HG02759 (cell line): Measurements from ENCODE around the gene PPP3CA.
"Not testable (repeated sequence)": the region's sequence is repeated elsewhere in the genome, so short reads cannot be mapped to it uniquely, and the experiment has no call there.

Source experiments
- ATAC-seq: cut with Tn5 transposase; IDR thresholded peaks from one replicate; pipeline ENCODE4 v1.9.1; 2021; ENCODE audit warnings: mild to moderate bottlenecking, moderate library complexity; ENCODE audit not compliant: unreplicated experiment

The PPP3CA gene

DNA sequence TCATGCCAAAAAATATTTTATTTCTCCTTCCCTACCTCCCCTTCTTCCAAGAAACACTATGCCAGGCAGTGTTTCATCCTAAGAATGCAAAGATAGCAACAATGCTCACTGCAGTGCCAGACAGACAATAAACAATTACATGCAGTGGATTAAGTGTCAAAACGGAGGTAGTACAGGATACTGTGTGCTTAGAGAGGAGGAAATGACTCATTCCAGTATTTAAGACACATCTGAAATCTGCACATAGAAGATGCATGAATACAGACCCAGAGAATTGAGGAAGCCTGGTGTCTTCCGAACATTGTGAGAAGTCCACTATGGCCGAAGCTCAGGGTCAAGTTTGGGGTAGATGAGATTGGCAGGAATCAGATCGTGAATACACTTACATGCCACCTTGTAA lies 326.4 kb downstream of the PPP3CA start:
- ATAC-seq = peak; percentile 55

DNA sequence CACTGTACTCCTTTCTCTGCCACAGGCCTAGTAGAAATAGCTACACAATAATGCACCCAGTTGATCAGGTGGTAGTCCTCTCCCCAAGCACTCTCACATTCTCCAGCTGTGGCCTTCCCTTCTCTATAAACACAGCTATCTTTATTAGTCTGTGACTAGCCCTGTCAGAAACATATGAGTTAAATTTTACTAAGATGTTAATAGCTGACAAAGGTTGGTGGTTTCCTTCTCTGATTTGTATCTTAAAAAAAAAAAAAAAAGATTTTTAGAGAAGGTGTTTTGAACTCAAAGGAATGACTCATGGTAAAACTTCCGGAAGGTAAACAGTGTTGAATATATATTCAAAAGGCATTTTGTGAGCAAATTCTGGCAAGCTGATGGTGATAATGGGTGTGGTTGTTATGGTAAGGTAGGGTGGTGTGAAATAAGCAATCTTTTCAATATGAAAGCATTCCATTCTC lies 327.4 kb downstream of the PPP3CA start:
- peak; percentile 68 for ATAC-seq

DNA sequence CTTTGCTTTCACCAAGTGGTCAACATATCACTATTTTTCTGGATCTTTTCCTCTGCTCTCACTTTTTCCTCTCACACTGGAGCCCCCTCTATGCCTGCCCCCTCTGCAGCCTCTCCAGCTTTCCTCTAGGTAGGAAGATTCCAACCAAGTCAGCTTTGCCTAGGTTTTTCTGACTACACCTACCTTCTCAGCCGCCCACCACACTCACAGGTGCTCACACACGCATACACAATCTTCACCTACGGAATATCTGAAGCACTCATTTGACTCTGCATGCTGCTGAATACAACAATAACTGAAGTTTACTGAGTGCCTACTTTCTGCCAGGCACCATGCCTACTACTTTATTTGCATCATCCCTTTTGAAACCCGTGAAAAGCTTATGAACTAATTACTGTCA lies 328.0 kb downstream of the PPP3CA start:
- no peak for ATAC-seq

DNA sequence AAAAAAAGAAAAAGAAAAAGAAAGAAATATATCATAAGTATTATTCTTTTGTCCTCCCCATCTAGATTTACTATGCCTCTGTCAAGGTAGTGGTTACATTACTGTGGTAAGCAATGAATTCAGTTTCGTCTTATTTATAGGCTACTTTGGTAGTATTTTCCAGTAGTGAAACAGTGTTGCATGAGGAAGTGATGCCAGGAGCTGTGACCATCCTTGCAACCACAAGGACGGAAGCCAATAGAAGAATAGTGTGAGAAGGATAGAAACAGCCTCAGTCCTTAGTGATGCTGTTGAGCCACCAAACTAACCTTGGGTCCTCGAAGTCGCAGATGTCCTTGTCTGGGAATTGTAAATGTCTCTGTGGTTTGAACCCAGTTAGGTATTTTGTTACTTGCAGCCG lies 328.5 kb downstream of the PPP3CA start:
- peak; percentile 61 for ATAC-seq

DNA sequence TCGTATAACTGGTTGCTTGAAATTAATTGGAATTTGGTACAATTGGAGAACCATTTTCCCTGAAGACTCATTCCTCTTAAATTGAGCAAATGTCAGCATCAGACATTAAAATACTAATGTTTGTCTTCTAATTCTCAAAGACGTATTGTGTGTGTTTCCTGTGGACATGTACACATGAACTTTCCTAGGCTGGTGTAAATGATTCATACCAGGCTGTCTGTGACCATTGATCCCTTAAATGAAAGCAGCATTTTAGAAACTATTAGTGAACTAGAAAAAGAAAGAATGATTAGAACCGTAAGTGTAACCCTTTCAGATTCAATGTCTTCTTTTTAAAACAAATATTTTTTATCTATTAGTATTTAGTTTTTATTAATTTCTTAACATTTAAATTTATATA lies 332.9 kb downstream of the PPP3CA start:
- ATAC-seq = peak; percentile 46

DNA sequence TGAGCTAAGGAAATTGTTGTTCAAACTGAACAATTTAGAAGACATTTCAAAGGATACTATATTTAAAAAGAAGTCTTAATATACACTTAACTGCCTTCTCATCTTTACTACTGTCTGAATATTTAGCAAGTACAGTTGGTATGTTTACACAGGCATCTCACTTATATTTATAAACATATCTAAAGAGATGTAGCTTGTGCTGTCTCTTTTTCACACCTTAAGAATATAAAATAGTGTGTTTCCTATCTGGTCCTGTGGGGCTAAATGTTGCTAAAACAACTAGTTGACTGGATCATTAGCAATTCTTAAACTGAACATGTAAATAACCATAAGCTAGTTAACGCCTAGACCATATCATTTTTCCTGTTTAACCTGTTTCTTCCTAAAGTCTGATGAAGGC lies 336.3 kb downstream of the PPP3CA start:
- ATAC-seq = no peak

DNA sequence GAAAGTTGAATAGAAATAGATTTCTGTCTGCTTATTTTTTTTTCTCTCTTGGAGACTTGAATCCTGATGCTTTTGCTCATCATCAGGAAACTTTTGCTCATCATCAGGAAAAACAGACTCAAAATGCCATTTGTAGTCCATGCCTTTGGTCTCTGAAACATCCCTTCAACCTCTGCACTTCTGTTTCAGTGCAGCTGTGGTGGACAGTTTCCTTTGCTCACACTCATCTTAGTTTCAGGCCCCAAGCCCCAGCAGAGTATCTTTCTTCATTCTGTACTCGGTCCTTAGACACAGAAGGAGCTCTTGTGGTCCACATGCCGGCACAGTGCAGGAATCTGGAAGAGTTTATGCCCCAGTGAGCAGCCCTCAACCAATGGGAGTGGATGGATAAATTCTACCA lies 337.9 kb downstream of the PPP3CA start:
- ATAC-seq = peak; percentile 55

DNA sequence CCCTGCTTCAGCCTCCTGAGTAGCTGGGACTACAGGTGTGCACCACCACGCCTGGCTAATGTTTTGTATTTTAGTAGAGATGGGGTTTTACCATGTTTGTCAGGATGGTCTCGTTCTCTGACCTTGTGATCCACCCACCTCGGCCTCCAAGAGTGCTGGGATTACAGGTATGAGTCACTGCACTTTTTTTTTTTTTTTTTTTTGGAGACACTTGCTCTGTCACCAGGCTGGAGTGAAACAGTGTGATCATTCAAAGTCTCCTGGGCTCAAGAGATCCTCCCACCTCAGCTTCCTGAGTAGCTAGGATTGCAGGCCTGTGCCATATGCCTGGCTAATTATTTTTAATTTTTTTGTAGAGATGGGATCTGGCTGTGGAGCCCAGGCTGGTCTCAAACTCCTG lies 338.8 kb downstream of the PPP3CA start:
- no peak for ATAC-seq

DNA sequence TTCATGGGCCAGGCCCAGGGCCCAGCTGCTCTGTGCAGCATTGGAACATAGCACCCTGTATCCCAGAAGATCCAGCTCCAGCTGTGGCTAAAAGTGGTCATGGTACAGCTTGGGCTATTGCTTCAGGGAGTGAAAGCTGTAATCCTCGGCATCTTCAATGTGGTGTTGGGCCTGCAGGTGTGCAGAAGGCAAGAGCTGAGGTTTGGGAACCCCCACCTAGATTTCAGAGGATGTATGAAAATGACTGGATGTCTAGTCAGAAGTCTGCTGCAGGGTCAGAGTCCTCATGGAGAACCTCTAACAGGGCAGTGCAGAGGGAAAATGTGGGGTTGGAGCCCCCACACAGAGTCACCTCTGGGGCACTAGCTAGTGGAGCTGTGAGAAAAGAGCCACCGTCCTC lies 341.7 kb downstream of the PPP3CA start:
- peak; percentile 56 for ATAC-seq

DNA sequence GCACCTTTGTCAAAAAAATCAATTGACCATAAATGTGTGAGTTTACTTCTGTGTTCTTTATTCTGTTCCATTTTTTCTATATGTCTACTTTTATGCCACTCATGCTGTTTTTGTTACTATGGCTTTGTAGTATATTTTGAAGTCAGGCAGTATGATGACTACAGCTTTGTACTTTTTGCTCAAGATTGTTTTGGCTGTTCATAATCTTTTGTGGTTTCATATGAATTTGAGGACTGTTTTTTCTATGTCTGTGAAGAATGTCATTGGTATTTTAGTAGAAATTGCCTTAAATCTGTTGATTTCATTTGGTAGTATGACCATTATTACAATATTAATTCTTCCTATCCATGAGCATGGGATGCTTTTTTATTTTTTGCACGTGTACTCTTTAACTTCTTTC lies 346.8 kb downstream of the PPP3CA start:
- ATAC-seq = no peak

DNA sequence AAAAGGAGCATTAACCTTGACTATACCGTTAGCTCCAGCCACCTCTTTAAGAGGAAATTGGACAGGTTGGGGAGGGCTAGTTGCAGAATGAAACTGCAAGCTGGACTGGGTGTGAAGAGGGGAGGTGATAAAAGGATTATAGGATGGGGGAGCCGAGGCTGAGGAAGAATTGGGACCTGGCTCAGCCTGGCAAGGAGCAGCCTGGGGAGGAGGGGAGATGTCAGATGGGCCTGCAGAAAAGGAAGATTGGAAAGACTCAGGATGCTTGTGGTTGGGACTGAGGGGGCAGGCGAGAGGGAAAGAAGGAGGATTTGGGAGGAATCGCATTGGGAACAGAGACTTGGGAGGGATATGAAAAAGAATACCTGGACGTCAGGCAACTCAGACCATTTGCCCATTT lies 351.7 kb downstream of the PPP3CA start:
- ATAC-seq = no peak

DNA sequence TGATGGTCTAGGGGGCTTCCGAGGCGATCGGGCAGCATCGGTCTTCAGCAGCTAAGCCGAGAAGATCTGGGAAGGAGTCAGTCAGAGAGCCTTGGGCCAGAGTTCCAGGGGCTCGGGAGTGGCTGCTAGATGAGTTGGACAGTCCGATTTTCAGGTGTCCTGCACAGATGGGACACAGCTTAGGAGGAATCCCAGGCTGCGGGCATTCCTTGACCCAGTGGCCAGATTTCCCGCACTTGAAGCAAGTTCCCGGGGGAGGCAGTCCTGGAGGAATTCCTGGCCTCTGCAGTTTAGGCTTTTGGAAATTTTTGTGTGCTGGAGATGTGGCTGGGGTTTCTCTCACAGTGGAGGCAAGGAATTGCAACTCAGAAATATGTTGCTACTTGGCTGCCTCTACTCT lies 352.3 kb downstream of the PPP3CA start:
- not testable (repeated sequence) for ATAC-seq

DNA sequence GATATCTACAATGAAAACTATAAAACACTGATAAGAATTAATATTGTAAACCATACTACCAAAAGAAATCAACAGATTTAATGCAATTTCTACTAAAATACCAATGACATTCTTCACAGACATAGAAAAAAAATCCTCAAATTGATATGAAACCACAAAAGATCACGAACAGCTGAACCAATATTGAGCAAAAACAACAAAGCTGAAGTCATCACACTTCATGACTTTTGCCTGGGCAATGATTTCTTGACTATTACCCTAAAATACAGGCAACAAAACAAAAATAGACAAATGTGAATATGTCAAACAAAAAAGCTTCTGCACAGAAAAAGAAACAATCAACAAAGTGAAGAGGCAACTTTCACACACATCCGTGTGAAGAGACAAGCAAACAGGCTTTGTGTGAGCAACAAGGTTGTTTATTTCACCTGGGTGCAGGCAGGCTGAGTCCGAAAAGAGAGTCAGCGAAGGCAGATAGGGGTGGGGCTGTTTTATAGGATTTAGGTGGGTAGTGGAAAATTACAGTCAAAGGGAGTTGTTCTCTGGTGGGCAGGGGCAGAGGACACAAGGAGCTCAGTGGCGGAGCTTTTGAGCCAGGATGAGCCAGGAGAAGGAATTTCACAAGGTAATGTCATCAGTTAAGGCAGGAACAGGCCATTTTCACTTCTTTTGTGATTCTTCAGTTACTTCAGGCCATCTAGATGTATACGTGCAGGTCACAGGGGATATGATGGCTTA lies 355.8 kb downstream of the PPP3CA start:
- not testable (repeated sequence) for ATAC-seq

DNA sequence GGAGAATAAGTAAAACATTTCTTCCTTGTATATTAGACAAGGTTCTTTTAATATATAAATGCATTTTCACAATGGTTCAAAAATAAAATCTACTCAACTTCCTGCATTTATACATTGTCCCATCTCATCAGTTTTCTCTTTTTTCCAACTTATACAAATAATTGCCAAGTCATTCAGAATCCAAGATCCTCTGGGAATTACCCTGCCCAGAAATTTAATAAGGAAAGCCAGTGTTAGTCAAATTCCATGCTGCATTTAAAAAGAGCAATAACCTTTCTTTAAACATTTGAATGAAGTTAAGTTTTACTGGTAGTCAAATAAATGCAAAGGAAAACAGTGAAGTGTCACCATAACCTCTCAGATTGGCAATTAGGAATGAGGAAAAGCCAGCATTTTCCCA lies 357.9 kb downstream of the PPP3CA start:
- ATAC-seq = no peak

DNA sequence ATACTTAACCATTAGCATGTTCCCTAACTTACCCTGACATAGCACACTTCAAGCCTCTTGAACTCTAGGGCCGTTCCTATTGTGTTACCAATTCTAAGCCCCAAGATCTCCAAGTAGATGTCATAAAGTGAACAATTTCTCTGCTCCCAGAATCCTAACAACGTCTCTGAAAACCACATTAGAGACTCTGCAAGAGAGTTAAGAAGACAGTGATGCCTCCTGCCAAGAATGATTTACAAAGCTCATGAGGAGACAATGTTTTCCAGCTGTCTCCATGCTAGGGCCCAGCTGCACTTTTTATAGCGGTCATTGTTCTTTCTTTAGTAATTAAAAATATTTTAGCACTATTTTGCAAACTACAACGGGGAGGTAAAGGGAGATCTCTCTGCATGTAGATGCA lies 358.4 kb downstream of the PPP3CA start:
- no peak for ATAC-seq

DNA sequence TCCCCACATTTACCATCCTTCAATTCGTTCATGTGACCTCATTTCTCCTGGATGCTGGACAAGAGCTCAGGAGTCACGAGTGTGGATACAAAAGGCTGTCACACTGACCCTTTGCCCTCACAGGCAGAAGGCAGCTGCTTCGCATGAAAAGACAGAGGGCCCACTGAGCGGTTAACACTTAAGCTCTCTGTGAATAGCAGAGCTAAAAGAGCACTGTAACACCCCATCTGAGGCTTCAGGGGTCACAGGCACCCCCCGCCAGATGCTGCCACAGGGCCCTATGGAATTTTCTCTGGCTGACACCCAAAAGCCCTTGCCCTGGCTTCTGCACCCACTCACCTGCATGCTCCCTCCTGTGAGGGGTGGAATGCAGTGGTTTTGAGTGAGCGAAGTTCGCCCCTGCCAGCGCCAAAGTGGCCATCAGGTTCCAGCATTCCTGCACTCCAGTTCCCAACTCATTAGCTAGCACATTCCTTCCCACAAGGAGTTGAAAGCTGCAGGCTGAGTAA lies 360.9 kb downstream of the PPP3CA start:
- ATAC-seq = no peak

DNA sequence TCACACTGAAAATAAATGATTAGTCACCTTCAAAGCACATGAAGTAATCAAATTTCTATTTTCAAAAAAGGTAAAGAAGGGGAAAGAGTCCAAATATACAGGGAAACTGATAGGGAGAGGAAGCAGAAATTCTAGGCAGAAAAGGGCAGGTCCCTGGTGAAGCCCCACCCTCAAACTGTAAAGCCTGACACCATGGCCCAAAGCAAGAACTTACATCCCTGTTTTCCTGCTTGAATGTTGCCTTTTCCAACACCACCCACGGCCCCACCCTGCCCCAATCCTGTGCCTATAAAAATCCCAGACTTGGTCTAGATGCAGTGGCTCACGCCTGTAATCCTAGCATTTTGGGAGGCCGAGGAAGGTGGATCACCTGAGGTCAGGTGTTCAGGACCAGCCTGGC lies 361.8 kb downstream of the PPP3CA start:
- no peak for ATAC-seq

DNA sequence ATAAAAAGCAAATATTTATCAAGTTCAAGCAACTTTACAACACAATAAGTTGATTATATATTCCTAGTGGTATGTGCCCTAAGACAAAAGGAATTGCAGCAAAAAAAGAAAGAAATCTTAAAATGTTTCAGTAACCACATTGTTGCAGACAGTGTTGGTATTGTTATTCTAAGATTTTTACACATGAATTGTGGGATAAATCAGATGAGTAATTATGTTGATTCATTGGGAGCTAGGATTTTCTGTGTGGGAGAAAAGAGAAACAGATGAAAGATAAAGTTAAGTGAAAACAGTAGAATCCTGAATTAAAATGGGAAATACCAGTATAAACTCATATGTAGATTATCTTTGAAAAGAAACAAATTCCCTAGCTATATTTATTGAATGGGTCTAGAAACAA lies 362.4 kb downstream of the PPP3CA start:
- no peak for ATAC-seq

DNA sequence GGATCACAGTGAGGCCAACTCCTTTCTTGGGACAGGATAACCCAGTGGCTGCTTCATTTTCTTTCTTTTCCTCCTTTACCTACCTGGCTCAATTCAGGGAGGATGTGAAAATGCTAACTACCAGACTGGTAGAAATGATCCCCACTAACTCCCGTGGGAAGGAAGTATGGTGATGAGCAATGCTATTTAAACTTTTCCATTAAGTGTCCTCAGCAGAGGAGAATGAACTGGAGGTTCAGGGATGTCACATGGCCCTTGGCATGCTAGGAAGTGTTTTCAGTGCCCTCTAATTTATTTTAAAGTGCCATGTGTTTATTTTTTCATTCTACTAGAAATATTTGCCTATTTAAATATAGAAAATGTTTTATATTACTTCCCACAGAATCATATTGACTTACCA lies 363.9 kb downstream of the PPP3CA start:
- ATAC-seq = no peak

DNA sequence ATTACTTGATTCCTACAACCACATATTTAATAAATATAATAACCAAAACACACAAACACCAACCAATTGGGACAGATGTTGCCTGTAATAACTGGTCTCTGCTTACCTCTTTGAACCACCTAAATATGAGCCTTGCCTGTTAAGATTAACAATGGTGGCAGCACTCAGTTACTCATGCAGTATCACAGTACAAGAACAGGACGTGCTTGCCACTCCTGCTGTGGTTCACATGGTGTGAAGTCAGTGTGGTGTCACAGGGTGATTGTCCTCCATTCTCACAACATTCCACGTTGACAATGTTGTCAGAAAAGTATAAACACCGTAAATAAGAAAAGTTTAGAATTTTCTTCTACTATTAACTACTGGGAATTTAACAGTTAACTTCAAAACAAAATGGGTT lies 365.0 kb downstream of the PPP3CA start:
- no peak for ATAC-seq

DNA sequence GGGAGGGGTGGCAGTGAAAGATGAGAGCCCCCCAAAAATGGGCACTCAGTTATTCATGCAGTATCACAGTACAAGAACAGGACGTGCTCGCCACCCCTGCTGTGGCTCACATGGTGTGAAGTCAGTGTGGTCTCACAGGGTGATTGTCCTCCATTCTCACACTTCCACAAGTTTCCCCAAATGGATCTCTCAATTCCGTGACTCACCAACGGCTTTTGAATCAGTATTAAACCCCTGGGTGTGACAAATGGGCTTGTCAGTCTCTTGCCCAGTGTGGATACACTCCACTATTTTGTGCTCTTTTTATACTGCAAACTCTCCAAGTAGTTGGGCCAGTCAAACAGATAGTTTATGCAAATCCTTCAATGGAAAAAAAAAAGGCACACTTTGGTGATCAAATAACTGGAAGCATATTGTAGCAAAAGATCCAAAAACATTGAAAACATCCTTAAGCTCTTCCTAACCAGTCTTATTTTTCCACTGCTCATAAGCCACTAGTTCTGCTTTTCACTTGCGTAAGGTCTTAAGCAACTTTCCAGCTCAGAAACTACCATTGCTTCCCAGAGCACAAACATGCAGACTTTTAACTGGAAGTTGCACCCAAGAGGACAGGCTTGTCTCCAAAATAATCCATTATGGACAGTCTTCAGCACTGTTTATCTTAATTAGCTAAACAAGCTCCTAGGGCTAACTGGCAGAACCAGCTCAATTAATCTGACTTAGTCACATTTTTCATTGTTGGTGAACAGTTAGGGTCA lies 365.7 kb downstream of the PPP3CA start:
- no peak for ATAC-seq

DNA sequence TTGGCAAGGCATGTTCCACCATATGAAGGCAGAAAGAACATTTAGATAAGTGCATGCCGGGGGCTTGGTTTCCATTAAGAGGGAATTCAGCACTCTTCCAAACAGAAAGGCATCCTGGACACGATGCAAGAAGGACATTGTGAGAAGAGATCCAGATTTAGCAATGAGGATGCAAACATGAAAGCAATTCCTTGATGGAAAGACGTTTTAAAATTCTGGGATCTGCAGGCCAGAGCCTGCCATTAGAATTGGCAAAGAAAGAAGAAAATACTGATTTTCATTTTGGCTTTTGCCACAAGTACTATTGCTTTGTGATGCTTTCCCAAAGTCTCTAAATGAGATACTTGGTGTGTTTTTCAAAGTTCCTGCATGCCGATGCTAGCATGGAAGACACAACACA lies 367.6 kb downstream of the PPP3CA start:
- no peak for ATAC-seq
